ENCODE results near the gene TOMM40L.

TOMM40L gene

DNA sequence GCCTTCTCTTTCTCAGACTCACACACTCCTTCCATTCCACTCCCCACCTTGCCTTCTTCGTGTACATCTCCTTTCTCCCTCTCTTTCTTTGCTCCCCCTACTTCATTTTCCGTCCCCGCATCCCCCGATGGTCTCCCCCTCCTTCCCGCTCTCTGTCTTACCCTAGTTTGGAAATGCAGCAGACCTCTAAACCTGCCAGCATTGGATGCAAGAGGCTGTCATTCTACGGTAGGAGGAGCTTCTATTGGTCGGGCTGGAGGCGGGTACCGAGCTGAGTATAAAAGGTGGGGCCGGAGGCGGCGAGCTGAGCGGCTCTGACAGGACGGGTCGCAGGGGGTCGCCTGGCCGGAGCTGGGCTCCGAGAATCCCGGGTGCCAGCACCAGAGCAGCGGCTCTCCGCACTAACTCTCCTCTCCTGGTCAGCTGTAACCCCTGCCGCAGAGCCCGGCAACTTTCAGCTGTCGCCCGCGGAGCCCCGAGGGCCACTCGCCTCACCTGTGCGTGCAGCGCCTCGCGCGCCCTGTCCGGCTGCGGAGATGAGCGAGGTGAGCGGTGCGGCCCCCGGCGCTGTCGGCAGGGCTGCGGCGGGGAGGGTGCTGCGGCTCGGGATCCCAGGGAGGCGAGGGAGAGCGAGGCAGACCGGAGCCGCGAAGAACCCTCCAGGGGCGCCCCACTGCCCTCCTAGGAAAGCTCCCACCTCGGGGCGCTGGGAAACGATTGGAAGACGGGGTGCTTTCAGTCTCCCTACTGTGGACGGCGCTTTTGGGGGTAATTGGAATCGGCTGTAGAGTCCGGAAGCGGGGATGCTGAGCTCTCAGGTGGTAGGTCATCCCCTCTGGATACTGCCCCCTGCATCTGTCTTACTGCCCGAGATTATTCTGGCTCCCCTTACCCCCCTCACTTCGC, 32.8 kb downstream of the TOMM40L start, which contains the start of gene PCP4L1:
Gene PCP4L1, plus strand, starts transcription at position 307 of the 906 bp plus-strand sequence. Its CDS starts 230 bp downstream, at position 537.
- DNase-seq: no peak

GRCh38 chr1:161259345-161259702, 33.5 kb downstream of the TOMM40L start:
- DNase-seq: no peak

DNA sequence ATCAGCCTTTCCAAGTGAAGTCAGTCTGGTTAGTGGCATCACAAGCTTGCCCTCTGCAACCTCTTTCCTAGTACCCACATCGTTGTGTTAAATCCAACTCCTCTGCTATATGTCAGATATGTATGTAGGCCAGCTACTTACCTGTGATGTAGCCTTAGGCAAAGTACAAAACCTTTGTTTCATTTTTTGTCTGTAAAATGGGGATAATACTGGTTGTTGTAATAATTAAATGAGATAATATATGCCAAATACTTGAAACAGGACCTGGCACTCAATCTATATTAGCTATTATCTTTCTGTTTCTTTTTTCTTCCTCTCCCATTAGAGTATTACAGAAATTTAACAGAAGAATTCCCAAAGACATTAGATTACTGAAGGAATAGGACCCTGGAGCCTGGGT, 33.9 kb downstream of the TOMM40L start:
- DNase-seq: no peak

- no peak for DNase-seq
Observed at GRCh38 chr1:161260376-161261260, 34.8 kb downstream of the TOMM40L start.

DNA sequence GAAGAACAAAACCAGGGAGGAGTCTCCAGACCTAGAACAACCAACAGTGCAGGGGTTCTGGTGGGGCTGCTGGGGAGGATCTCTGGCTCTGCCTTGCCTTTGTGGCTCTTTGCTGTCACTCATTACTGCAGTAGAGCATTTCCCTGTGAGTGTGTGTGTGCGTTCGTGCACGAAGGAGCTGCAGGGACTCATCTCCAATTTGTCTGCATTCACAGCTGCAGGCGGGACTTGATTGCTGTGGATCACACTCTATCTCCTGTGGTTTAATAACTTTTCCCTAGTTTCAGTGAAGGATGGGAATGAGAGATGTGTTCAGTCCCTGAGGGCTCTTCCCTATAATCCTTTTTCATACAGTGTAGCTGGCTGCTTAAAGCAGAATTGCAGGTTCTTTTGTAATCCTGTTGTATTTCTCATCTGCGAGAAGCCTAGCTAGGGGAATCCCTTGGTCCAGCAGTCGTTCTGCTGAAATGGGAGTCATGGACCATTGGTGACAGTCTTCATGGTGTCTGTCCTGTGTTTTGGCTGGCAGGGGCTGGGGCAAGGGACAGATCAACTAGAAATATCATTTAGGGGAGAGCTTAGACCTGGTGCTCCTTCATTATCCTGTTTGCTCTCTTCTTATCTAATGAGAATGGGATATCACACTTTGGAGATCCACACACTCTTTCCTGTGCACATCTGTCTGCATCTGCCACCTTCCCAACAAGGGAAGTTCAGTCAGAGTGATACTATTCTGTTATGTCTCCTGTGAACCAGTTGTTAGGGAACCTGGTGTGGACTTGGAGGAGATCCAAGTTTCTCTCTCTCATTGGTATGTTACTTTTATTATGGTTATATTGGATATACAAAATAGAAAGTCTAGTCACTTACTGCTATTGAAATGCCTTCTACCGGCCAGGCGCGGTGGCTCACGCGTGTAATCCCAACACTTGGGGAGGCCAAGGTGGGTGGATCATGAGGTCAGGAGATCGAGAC, 35.7 kb downstream of the TOMM40L start:
- DNase-seq: no peak

- no peak for DNase-seq
Observed at GRCh38 chr1:161265305-161265704, 39.4 kb downstream of the TOMM40L start.

DNA sequence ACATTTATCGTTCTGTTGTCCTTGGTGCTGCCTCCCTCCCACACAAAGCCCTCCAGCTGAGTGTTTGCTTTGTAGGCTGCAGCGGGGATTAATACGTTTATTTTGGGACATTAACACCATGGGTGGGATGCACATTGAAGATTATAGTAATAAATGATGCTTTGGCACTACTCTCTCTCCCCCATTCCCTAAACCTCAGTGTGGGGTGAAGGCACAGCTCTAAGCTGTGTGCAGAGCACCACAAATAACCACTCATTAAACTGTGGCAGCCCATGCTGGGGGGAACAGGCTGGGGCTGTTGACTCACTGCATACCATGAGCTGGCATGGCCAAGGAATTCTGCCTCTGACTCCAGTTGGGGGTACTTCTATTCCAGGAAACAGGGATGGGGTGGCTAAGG, 40.3 kb downstream of the TOMM40L start:
- DNase-seq: no peak

GRCh38 chr1:161266836-161267235, 41.0 kb downstream of the TOMM40L start:
- DNase-seq: no peak

DNA sequence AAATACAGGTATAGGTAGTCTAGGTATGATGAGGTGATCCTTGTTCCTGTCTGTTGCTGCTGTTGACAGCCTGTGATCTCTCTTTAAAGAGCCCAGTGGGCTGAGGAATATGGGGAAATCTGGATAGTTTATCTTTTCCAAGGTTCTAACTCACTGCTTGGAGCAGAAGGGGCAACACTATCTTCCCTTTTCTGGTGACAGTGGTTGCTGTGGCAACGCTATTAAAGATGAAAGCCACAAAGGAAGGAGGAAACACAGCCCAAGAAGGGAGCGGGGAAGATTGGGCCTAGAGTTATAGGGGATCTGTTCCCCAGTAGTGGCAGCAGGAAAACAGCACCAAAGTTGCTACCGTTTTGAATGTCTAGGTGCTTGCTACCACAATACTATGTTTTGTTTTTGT, 41.5 kb downstream of the TOMM40L start:
- DNase-seq: no peak

DNA sequence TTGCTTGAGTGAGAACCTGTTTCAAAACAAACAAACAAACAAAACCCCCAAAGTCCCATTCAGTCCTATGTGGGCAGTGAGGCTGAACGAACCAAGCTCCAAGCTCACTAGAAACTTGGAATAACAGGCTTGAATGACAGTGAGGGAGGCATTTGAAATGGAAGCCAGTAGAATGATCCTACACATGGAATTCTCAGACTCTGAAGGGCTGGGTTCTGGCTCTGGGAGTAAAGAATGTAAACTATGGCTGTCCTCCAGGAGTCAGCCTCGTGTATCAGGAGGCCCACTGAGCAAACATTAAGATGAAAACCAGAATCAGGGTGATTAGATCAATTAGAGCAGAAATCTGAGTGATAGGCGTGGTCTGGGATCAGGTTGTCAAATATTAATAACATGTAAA, 47.5 kb downstream of the TOMM40L start:
- no peak for DNase-seq

DNA sequence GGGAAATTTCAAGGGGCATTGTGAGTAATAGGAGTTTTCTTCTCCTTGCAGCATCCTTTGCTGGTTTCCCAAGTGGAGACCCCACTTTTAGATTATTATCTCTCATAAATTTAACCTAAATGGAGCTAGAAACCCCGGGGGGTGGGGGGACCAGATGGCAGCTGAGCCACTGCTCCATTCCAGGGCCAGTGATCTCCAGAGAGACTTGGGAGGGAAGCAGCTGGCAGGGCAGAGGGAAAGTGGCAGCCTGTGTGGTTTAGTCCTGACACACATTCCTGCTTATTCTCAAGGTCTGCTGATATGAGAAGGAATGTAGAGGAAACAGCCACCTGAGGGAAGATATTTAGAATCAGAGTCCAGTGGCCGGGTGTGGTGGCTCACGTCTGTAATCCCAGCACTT, 49.0 kb downstream of the TOMM40L start:
- DNase-seq: no peak
